EL (cell line): ENCODE data around the gene C10orf53.

ENCODE experiments used
- DNase-seq: peaks from one replicate; pipeline ENCODE4 v3.0.0-alpha.2; 2016

Gene C10orf53

DNA sequence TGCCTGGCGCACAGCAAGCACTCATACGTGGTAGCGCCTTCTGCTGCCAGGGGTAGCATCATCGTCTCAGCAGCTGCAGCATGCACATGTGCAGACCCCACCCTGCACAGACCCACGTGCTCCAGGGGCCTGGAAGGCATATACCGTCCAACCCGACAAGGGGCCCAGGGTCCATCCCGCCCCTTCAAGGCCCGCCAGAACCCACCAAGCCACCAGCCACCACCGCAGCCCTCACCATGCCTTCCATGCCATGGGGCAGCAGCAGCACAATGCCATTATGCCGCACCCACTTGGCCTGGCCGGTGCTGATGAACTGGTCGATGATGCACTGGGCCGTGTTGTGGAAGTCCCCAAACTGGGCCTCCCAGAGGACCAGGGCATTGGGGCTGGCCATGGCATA is 60.0 kb downstream of the C10orf53 start:
- DNase-seq: no peak

DNA sequence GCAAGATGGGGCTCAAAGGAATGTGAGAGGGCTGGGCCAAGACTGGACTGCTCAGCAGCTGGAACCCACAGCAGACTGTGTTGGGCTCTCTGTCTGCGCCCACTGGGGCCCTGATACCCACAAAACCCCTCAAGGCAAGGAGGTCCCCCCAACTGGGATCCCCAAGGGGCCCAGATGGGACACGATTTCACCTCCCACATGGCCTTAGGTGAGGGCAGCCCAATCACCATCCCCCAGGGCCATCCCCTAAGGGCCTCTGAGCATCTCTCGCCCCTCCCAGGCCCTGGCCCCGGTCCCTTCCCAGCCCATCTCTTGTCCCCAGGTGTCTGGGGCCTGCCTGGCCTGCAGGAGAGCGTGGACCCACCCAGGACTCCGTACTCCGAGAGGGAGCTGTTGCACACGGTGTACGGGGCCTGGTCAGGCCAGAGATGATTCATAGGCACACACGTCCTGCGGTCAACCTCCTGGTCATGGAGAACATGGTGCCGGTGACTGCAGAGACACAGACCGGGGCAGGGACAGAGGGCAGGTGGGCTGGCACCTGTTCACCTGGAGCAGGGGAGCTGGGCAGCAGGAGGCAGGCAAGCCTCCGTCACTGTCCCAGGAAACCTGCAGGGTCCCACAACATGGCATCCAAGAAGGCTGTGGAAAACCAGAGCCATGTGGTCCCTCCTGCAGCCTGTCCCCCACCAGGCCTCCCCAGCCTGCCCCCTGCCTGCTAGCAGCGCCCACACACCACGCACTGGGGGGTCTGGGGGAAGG is 61.1 kb downstream of the C10orf53 start:
- DNase-seq: no peak

DNA sequence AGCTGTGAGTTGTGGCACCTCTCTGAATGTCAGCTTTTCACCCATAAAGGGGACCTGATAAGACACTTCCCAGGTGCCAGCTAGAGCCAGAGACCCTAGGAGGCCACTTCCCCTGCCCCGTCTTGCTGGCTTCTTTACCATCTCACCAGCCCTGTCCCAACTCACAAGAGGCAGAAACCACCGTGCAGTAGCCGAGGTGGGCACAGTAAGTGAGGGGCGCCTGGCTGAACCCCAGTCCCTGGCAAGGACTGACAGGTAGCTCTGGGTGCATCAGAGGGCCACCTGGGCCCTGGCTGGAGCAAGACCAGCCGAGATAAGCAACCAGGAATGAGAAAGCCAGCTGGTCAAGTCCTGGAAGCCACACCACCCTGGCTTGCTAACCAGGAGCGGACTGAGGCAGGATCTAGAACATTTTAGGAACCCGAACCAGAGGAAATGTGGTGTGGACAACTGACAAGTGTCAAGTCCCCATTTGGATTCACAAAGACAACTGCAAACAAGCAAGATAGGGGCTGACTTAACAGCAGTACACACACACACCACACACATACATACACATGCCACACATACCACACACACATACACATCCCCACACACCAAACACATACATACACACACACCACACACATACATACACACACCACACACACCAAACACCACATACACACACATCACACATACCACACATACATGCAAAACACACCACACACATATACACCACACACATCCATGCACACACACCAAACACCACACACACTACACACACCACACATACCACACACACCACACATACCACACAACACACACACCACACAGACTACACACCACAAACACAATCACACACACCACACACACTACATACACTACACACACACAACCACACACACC is 61.9 kb downstream of the C10orf53 start:
- DNase-seq: no peak

DNA sequence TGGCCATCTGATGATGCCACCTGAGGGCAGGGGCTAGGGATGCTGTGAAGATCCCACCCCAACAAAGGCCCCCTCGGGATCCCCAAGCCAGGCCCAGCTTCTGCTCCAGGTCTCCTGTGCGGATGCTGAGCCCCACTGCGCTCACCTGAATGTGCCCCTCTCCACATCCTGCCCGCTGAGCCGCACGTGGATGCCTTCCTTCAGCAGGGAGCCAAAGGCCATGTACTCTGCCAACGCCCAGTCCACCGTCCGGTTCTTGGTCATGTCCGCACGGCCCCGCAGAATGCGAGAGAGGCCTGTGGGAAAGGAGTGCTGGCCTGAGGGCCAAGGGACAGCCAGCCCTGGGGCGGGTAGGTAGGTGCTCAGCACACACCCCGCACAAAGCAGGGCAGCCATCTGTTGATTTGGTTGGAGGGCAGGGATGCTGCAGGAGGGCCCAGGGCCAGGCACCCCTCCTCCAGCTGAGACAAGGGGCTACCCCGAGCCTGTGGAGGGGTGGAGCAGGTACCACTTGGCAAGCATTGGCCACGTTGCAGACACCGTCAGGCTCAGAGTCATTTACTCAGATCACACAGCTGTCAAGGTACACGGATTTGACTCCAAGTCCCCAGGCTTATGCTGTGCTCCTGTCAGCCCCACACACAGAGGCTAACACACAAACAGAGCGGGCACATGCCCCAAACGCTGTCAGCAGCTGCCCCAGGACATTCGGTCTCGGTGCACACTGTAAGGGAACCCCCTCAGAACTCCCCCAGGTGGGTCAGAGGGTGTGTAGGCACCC is 63.4 kb downstream of the C10orf53 start:
- no peak for DNase-seq

DNA sequence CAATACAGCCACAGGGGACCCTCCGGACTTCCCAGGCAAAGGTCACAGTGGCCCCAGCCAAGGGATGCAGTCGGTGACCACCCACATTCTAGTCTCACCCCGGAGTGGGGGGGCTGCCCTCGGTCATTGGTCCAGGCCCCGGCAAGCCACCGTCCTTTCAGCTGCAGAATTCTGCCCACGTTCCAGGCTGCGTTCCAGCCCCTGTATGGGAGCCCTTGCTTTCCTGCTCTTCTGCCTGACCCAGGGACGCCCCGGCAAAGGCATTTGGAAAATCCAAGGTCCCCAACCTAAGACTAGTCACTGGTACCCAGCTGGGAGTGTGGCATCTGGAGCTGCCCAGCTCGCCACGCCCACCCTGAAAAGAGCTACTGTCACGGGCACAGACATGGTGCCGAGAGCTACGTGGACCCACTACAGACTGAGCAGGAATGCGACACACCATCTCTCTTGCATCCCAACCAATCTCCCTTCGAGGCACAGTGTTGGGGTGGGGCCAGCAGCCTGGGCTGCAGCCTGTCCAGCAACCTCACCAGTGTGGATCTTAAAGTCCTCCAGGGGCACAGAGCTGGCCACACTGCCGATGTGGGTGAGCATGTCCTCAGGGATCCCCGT is 64.1 kb downstream of the C10orf53 start:
- DNase-seq: no peak

DNA sequence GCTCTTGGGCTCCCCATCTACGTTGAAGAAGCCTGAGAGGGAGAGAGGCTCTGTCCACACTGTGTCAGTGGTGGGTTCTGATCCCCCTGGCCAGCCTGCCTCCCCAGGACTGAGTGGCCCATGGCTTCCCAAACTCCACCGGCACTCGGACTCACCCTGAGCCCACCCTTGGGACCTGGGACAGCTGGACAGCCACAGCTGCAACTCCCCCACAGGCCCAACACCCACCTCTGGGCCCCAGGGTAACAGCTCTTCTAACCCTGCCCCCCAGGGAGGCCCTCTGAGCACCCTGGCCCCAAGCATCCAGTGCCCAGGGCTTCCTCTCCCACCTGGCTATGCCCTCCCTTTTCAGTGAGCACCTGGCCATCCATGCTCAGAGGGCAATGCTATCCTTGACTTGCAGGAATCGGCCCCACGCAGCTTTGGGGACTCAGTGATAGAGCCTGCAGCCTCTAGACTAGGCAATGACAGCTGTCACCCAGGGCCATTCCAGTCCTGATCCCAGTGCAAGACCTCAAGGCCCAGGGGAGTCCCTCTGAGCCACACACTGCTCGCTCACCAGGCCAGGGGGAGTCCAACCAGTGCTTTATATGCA is 64.7 kb downstream of the C10orf53 start:
- no peak for DNase-seq

DNA sequence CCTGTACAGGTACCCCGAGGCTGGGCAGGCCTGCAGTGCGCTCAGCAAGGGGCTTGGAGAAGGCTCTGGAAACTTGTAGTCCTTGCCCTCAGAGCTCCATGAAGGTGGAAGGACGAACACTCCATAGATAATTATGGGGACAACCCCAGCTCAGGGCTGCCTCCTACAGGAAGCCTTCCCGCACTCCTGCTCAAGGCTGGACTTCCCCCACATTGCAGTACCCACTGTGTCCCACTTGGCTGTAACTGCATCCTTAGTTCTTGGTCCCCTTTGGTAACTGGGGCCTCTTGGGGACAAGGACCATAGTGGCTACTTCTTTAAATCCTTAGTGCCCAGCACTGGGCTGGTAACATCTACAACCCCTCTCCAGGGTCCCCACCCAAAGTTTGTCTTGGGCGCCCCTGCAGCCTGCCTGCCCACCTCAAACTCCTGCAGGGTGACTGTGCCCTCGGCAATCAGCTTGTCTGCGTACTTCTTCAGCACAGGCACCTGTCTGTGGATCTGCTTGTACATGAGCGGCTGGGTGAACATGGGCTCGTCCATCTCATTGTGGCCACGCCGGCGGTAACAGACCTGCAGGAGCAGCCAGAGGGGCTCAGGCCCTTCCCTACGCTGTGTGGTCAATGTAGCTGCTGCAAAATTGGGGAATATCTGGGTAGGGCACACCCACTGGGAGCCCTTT is 65.6 kb downstream of the C10orf53 start:
- no peak for DNase-seq

DNA sequence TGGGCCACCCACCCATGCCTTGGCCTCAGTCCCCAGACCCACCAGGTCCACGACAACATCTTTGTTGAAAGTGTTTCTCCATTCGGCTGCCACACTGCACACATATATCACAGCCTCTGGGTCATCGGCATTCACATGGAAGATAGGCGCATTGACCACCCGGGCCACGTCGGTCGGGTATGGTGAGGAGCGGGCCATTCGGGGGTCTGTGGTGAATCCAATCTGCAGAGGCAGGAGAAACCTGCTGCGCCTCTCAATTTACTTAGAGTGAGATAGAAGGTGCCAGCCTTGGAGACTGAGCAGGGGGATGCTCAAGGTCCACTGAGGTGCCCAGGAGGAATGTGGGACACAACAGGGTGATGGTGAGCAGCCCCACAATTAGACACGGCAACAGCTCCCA is 66.3 kb downstream of the C10orf53 start:
- no peak for DNase-seq

DNA sequence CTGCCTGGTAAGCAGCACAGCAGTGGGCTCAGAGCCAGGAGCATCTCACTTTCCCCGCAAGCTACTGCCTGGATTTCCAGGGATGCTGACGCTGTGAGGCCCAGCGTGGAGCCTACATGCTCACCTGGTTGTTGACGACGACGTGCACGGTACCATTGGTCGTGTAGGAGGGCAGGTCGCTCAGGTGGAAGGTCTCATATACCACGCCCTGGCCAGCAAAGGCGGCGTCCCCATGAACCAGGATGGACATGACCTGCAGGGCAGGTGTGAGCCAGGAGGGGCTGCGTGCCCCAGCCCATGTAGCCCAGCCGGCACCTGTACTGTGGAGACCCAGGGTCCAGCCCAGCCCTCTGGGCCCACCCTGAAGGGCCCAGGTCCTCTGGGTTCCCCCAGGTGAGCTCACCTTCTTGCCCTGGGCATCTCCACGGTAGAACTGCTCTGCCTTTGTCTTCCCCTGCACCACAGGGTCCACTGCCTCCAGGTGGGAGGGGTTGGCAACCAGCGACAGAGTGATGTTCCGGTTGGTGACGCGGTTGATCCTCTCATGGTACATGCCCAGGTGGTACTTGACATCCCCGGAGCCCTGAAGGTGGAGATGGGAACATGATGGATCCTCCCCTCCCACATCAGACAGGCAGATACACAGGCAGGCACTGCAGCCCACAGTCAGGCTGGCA is 67.3 kb downstream of the C10orf53 start:
- DNase-seq: no peak
